GM12878 (cell line): ENCODE measurements around the gene WBP2NL. TPM values are rescaled to one million over a fixed set of nuclear protein-coding genes. Genes with fewer than 3 reads are reported as not detected.

Experiments
- ATF3 ChIP-seq: IDR thresholded peaks from 2 replicates; pipeline ENCODE4 v1.6.1; 2011; ENCODE audit warnings: low read depth, mild to moderate bottlenecking, low read length, moderate library complexity, borderline replicate concordance; ENCODE audit errors: extremely low read depth
- CHD4 ChIP-seq: fragments of 200-600 bp; sonication (generic); IDR thresholded peaks from 2 replicates; pipeline ENCODE4 v1.6.1; 2016; ENCODE audit warnings: mild to moderate bottlenecking
- CUX1 ChIP-seq: IDR thresholded peaks from 2 replicates; pipeline ENCODE4 v1.6.1; 2012; ENCODE audit warnings: improper control_type of control experiment, low read depth, low read length; ENCODE audit not compliant: insufficient replicate concordance
- DPF2 ChIP-seq: fragments of 450-650 bp; IDR thresholded peaks from 2 replicates; pipeline ENCODE4 v1.6.1; 2017; ENCODE audit warnings: mild to moderate bottlenecking
- EP300 ChIP-seq, 2 experiments: fragments of 150-350 bp in 1 of 2; IDR thresholded peaks; 2 replicates each; pipeline ENCODE4 v1.6.1; 2011 to 2012; ENCODE audit warnings: low read depth in 2 of 2, low read length in 2 of 2, borderline replicate concordance in 1 of 2, improper control_type of control experiment in 1 of 2, inconsistent platforms in 1 of 2; ENCODE audit not compliant: control insufficient read depth in 1 of 2
- JUNB ChIP-seq: IDR thresholded peaks from 2 replicates; pipeline ENCODE4 v1.6.1; 2016; ENCODE audit warnings: antibody characterized with exemption, mild to moderate bottlenecking
- MLLT1 ChIP-seq: fragments of 450-650 bp; IDR thresholded peaks from 2 replicates; pipeline ENCODE4 v1.6.1; 2016; ENCODE audit warnings: mild to moderate bottlenecking
- MXI1 ChIP-seq: fragments of 150-350 bp; IDR thresholded peaks from 2 replicates; pipeline ENCODE4 v1.6.1; 2011; ENCODE audit warnings: low read depth, mild to moderate bottlenecking, inconsistent platforms, low read length, improper control_type of control experiment
- NFIC ChIP-seq: IDR thresholded peaks from 2 replicates; pipeline ENCODE4 v1.6.1; 2012; ENCODE audit warnings: low read depth, mild to moderate bottlenecking, inconsistent platforms, low read length, moderate library complexity
- RB1 ChIP-seq: fragments of 450-650 bp; formaldehyde crosslinking; IDR thresholded peaks from 2 replicates; pipeline ENCODE4 v1.6.1; 2017; ENCODE audit warnings: mild to moderate bottlenecking, borderline replicate concordance
- SMC3 ChIP-seq: IDR thresholded peaks from 2 replicates; pipeline ENCODE4 v1.6.1; 2011; ENCODE audit warnings: low read length, improper control_type of control experiment, borderline replicate concordance
- SP1 ChIP-seq: IDR thresholded peaks from one replicate; pipeline ENCODE4 v1.6.1; 2011; ENCODE audit warnings: low read depth, low read length
- SRF ChIP-seq, 2 experiments: IDR thresholded peaks; 2 replicates each; pipeline ENCODE4 v1.6.1; 2011; ENCODE audit warnings: low read depth in 2 of 2, low read length in 2 of 2, mild to moderate bottlenecking in 1 of 2, moderate library complexity in 1 of 2
- TCF7 ChIP-seq: IDR thresholded peaks from 2 replicates; pipeline ENCODE4 v1.6.1; 2014; ENCODE audit warnings: antibody characterized with exemption, borderline replicate concordance
- YY1 ChIP-seq: IDR thresholded peaks from 2 replicates; pipeline ENCODE4 v1.6.1; 2011; ENCODE audit warnings: low read depth, mild to moderate bottlenecking, low read length
- ZNF217 ChIP-seq: fragments of 450-650 bp; IDR thresholded peaks from 2 replicates; pipeline ENCODE4 v1.6.1; 2017; ENCODE audit warnings: antibody characterized with exemption, mild to moderate bottlenecking
- ZNF622 ChIP-seq: fragments of 450-650 bp; IDR thresholded peaks from 2 replicates; pipeline ENCODE4 v1.6.1; 2017; ENCODE audit warnings: mild to moderate bottlenecking, inconsistent platforms
- ZSCAN29 ChIP-seq: fragments of 450-650 bp; IDR thresholded peaks from 2 replicates; pipeline ENCODE4 v1.6.1; 2017; ENCODE audit warnings: mild to moderate bottlenecking, moderate library complexity
- ZZZ3 ChIP-seq: IDR thresholded peaks from 2 replicates; pipeline ENCODE4 v1.6.1; 2011; ENCODE audit warnings: low read depth; ENCODE audit not compliant: control insufficient read depth, insufficient read length
- polyA plus RNA-seq, 11 experiments: library from polyadenylated mRNA; depleted of rRNA in 4 of 11; unstranded in 6 of 11; stranded (reverse) in 5 of 11; fragments of >200 nt; fragmentation: Nextera tagmentation in 4 of 11; fragmentation: Illumina TruSeq in 1 of 11; extraction: Ambion mirVana in 4 of 11; extraction: Trizol in 1 of 11; gene quantifications; 1 replicate in 1 of 11; 2 replicates in 10 of 11; pipeline versions ENCODE4 v1.2.1 to v1.2.3, GENCODE V29; 2011 to 2016; ENCODE audit warnings: inconsistent platforms in 2 of 11, missing spikeins in 2 of 11, low read depth in 1 of 11
- total RNA-seq, 4 experiments: library from RNA; depleted of rRNA in 3 of 4; stranded (reverse); fragments of >200 nt in 3 of 4; fragmentation: Illumina TruSeq in 1 of 4; extraction: Trizol in 1 of 4; gene quantifications; 2 replicates each; pipeline versions ENCODE4 v1.2.1 to v1.2.3, GENCODE V29; 2013 to 2021

WBP2NL gene
- total and polyA plus RNA-seq, 10 of the 15 experiments (the other 5 are each of a cell fraction or from before 2014, with no cell fraction given) = 0.46 to 1.9 (median 1.3) TPM

- peak; percentile 76 for TF ChIP-seq DPF2
- no peak for TF ChIP-seq JUNB
- TF ChIP-seq ATF3 = no peak
- 0 out of 2 replicates have a peak, but pooled peaks have one; percentile 29 for TF ChIP-seq ZNF217
- no peak for TF ChIP-seq SRF (IDR thresholded peaks at IDR 0.05; ENCODE audit: low read depth in 2 of 2, low read length in 2 of 2)
- TF ChIP-seq YY1 = peak; percentile 7; the same call in 1 of the 2 replicates
- no peak for TF ChIP-seq SP1
- peak; percentile 14; the same call in 1 of the 2 replicates for TF ChIP-seq SMC3
- no peak for TF ChIP-seq ZSCAN29
- no peak for TF ChIP-seq CHD4
- no peak for TF ChIP-seq MXI1
- peak; percentile 15 to 61; a peak in 1 of 4 replicates for TF ChIP-seq EP300 (IDR thresholded peaks at IDR 0.05; ENCODE audit: borderline replicate concordance in 1 of 2, control insufficient read depth in 1 of 2, low read depth in 2 of 2, low read length in 2 of 2)
- no peak; the same call in none of the 2 replicates for TF ChIP-seq MLLT1
- TF ChIP-seq RB1 = 0 out of 2 replicates have a peak, but pooled peaks have one; percentile 79
- TF ChIP-seq TCF7 = no peak
- peak; percentile 94 for TF ChIP-seq CUX1
- TF ChIP-seq NFIC = 0 out of 2 replicates have a peak, but pooled peaks have one; percentile 45
- no peak for TF ChIP-seq ZNF622
- no peak for TF ChIP-seq ZZZ3
Measured at GRCh38 chr22:41949297-41949965, 49.2 kb upstream of the WBP2NL start (continued).
